Vagina (tissue), 2 donors: ENCODE measurements around the gene RASL11B. TPM values are rescaled to one million over a fixed set of nuclear protein-coding genes. Genes with fewer than 3 reads are reported as not detected.

Experiments
- DNase-seq, 2 donors: peaks; one replicate each; pipeline ENCODE4 v3.0.0-alpha.2; 2017; ENCODE audit errors: extremely low spot score in 2 of 2
- H3K27ac ChIP-seq: fragments of 200-600 bp; sonication (generic); one replicate; pipeline ENCODE4 v1.5.1; 2019
- H3K27me3 ChIP-seq: fragments of 200-600 bp; sonication (generic); one replicate; pipeline ENCODE4 v1.5.1; 2019
- H3K36me3 ChIP-seq, 2 donors: fragments of 200-600 bp; sonication (generic); one replicate each; pipeline ENCODE4 v1.5.1; 2017 to 2019
- H3K4me1 ChIP-seq: fragments of 200-600 bp; sonication (generic); one replicate; pipeline ENCODE4 v1.5.1; 2019
- H3K4me3 ChIP-seq, 2 donors: fragments of 200-600 bp; sonication (generic); 1 replicate in 1 of 2; 2 replicates in 1 of 2; pipeline ENCODE4 v1.5.1; 2016 to 2019
- H3K9me3 ChIP-seq: fragments of 200-600 bp; sonication (generic); one replicate; pipeline ENCODE4 v1.5.1; 2019
- POLR2A ChIP-seq, 2 donors: fragments of 450-650 bp; IDR thresholded peaks; one replicate each; pipeline ENCODE4 v1.6.1; 2017; ENCODE audit warnings: antibody characterized with exemption in 2 of 2, mild to moderate bottlenecking in 2 of 2, moderate library complexity in 2 of 2
- POLR2AphosphoS5 ChIP-seq, 2 donors: sonication (generic); formaldehyde crosslinking; IDR thresholded peaks; one replicate each; pipeline ENCODE4 v1.9.0; 2017; ENCODE audit warnings: antibody characterized with exemption in 2 of 2, mild to moderate bottlenecking in 2 of 2, low read depth in 1 of 2; ENCODE audit not compliant: insufficient read depth in 1 of 2
- intact Hi-C: fragments of 100-400 bp; cut with DNase I; formaldehyde crosslinking; loops from one replicate; pipeline ENCODE4 v1.15.1; 2023
- total RNA-seq: library from RNA; depleted of rRNA; stranded (reverse); fragments of >200 nt; gene quantifications from one replicate; pipeline ENCODE4 v1.2.3, GENCODE V29; 2016
- TF ChIP-seq, protein P1 (sequence below), 3 experiments: fragments of 450-650 bp in 2 of 3; fragments of 200-600 bp in 1 of 3; sonication (generic) in 1 of 3; IDR thresholded peaks; one replicate each; pipeline ENCODE4 v1.5.1; 2017 to 2019; ENCODE audit warnings: antibody characterized with exemption in 3 of 3, mild to moderate bottlenecking in 2 of 3, moderate library complexity in 2 of 3

RASL11B gene
- total RNA-seq, 1 donor from 2014 or later, result 9.3 TPM

DNA sequence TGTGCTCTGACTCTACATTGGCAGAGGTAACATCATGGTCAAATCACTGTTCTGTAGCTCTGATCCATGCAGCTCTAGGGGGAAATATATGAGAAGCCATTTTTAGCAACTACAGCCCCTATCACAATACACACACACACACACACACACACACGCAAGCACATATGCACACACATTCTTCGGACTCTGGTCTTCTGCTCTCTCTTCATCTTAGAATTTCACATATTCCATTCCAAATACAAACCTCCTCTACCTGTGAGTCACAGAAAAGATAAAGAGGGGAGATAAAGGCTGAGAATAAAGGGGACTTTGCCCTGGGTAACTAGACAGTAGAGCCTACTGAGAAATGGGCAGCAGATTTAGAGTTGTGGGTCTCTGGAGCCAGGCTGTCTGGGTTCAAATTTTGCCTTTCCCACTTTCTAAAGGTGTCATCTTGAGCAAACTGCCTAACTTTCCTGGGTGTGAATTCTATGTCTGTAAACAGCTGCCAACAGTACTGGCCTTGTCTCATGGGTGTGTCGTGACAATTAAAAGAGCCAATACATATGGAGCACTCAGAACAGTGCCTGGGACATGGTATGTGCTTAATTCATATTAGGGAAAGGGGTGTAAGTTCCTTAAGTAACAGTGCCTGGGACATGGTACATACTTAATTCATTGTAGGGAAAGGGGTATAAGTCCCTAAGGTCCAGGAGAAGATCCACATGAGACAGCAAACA, 11.6 kb upstream of the RASL11B start:
- TF ChIP-seq, protein P1, sequence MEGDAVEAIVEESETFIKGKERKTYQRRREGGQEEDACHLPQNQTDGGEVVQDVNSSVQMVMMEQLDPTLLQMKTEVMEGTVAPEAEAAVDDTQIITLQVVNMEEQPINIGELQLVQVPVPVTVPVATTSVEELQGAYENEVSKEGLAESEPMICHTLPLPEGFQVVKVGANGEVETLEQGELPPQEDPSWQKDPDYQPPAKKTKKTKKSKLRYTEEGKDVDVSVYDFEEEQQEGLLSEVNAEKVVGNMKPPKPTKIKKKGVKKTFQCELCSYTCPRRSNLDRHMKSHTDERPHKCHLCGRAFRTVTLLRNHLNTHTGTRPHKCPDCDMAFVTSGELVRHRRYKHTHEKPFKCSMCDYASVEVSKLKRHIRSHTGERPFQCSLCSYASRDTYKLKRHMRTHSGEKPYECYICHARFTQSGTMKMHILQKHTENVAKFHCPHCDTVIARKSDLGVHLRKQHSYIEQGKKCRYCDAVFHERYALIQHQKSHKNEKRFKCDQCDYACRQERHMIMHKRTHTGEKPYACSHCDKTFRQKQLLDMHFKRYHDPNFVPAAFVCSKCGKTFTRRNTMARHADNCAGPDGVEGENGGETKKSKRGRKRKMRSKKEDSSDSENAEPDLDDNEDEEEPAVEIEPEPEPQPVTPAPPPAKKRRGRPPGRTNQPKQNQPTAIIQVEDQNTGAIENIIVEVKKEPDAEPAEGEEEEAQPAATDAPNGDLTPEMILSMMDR (IDR thresholded peaks at IDR 0.05), result no peak
- Histone ChIP-seq H3K27ac (no peak overlapping the region), H3K36me3 (no peaks in the 10 kb centered on the region), H3K27me3 (no peaks in the 10 kb centered on the region), H3K9me3 (no peaks in the 10 kb centered on the region), H3K4me1 (peaks cover 19% of the 10 kb centered on the region), H3K4me3 (no peak overlapping the region)
- no peak for DNase-seq
- intact Hi-C loops, result no loop called here

DNA sequence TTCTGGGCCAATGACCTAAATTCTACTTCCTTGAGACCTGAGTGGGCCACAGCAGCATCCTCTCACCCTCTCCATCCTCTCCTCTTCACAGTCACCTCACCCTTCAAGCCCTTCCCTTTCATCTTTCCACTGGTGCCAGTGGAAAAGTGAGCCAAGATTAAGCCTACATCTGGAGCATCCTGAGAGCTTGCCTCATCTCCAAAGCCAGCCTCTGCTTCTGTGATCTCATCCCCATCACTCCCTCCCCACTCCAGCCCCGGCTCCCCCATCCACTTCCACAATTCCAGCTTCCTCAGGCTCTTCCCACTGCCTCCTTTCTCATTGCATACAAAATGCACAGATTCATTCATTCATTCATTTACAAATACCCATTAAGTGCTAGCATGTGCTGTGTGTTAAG, 10.1 kb upstream of the RASL11B start:
- intact Hi-C loops, result no loop called here
- no peak for TF ChIP-seq POLR2A (IDR thresholded peaks at IDR 0.05)
- no peak for DNase-seq
- Histone ChIP-seq H3K4me3 (no peak overlapping the region), H3K27ac (no peak overlapping the region), H3K27me3 (no peaks in the 10 kb centered on the region), H3K4me1 (peaks cover 19% of the 10 kb centered on the region), H3K36me3 (no peaks in the 10 kb centered on the region), H3K9me3 (no peaks in the 10 kb centered on the region)

DNA sequence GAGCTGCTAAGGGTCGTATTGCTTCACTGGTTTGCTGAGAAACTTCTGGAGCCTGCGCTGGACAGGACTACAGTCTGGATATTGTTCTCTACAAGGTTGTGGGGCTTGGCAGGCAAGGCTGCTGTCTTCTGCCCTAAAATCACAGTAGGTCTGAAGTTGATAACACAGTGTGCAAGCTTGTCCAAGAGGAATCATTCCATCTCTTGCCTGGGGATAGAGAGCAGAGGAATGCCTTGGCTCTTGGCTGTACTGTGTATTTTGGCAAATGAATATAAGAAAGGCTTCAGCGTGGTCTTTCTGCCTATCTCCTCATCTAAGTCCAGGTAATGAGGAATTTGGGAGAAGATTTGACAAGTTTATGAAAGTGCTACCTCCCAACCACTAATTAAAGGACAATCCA, 9.4 kb upstream of the RASL11B start:
- Histone ChIP-seq H3K36me3 (no peaks in the 10 kb centered on the region), H3K4me3 (no peak overlapping the region), H3K27ac (peak overlapping the region; percentile 57), H3K27me3 (no peaks in the 10 kb centered on the region), H3K9me3 (no peaks in the 10 kb centered on the region), H3K4me1 (peaks cover 19% of the 10 kb centered on the region)
- TF ChIP-seq POLR2A (IDR thresholded peaks at IDR 0.05) (no peak), POLR2AphosphoS5 (IDR thresholded peaks at IDR 0.05; ENCODE audit: insufficient read depth in 1 of 2, low read depth in 1 of 2) (no peak)
- TF ChIP-seq, protein P1 (IDR thresholded peaks at IDR 0.05), result no peak
- intact Hi-C loops, result no loop called here
- DNase-seq, result no peak

DNA sequence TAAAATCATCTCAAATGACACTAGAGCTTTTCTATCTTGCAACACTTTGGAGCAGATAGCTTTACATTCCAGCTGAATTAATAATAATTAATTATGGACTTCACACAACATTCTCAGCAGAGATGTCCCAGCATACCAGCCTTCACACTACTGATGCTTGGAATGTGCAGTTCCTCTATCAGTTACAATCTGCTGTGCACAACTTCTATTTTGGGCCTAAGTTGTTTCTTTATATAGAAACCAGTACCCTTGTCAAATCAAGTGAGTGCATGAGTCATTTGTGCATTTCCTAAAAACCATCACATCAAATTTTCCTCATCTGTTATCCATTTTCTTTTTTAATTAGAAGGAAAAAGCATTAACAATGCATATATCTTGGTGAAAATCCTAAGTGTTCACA, 8.8 kb upstream of the RASL11B start:
- TF ChIP-seq POLR2AphosphoS5 (IDR thresholded peaks at IDR 0.05; ENCODE audit: insufficient read depth in 1 of 2, low read depth in 1 of 2) (no peak), POLR2A (IDR thresholded peaks at IDR 0.05) (no peak)
- TF ChIP-seq, protein P1 (IDR thresholded peaks at IDR 0.05), result no peak
- intact Hi-C loops, result no loop called here
- no peaks in the 10 kb centered on the region for H3K36me3 ChIP-seq
- H3K4me1 ChIP-seq, result peaks cover 19% of the 10 kb centered on the region
- no peak for DNase-seq
- H3K4me3 ChIP-seq, result no peak overlapping the region
- peaks cover 4% of the 10 kb centered on the region for H3K9me3 ChIP-seq
- H3K27ac ChIP-seq, result peak overlapping the region; percentile 57
- no peaks in the 10 kb centered on the region for H3K27me3 ChIP-seq

DNA sequence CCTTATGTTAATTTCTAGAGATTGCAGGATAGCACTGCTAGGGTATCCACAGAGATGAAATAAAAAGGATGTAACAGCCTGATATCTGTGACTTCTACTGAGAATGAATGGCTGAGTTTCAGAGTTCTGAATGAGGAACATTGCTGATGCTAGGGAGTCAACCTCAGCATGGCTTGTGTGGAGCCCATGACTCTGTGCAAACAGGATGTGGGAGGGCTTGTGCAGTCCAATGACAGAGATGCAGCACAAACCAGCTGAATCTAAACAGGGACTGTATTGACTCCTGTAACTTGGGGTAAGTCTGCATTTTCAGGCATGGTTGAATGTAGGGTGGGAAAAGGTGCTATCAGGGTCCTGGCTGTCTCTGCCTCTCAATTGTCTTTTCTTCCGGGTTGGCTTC, 5.3 kb upstream of the RASL11B start:
- Histone ChIP-seq H3K4me1 (peaks cover 25% of the 10 kb centered on the region), H3K27me3 (no peaks in the 10 kb centered on the region), H3K4me3 (no peak overlapping the region), H3K27ac (no peak overlapping the region), H3K9me3 (peaks cover 4% of the 10 kb centered on the region), H3K36me3 (no peaks in the 10 kb centered on the region)
- no peak for TF ChIP-seq POLR2A (IDR thresholded peaks at IDR 0.05)
- TF ChIP-seq, protein P1 (IDR thresholded peaks at IDR 0.05), result no peak
- TF ChIP-seq POLR2AphosphoS5 (IDR thresholded peaks at IDR 0.05; ENCODE audit: insufficient read depth in 1 of 2, low read depth in 1 of 2), result no peak
- DNase-seq, result no peak
- intact Hi-C loops, result no loop called here
